HG02884 (cell line): ENCODE results near the gene NVL.

ENCODE experiments used
- ATAC-seq: cut with Tn5 transposase; IDR thresholded peaks from one replicate; pipeline ENCODE4 v1.9.1; 2021; ENCODE audit warnings: mild to moderate bottlenecking, moderate library complexity; ENCODE audit not compliant: unreplicated experiment

The NVL gene

GRCh38 chr1:224289396-224289795 lies 40.6 kb downstream of the NVL start:
- ATAC-seq = no peak

- no peak for ATAC-seq
Measured at GRCh38 chr1:224287714-224288113, 42.3 kb downstream of the NVL start.

GRCh38 chr1:224282140-224282539 lies 47.8 kb downstream of the NVL start:
- no peak for ATAC-seq

- no peak for ATAC-seq
Measured at GRCh38 chr1:224276771-224277487, 53.0 kb downstream of the NVL start.

GRCh38 chr1:224274970-224275626 lies 54.9 kb downstream of the NVL start:
- no peak for ATAC-seq

GRCh38 chr1:224273641-224274040 lies 56.3 kb downstream of the NVL start:
- ATAC-seq = no peak

- ATAC-seq = no peak
Measured at GRCh38 chr1:224271106-224271505, 58.9 kb downstream of the NVL start.

GRCh38 chr1:224267925-224268324 lies 62.0 kb downstream of the NVL start:
- ATAC-seq = no peak

- no peak for ATAC-seq
Measured at GRCh38 chr1:224266915-224267856, 62.8 kb downstream of the NVL start.

GRCh38 chr1:224266105-224266914 lies 63.7 kb downstream of the NVL start:
- no peak for ATAC-seq

GRCh38 chr1:224264321-224264720 lies 65.7 kb downstream of the NVL start:
- no peak for ATAC-seq

GRCh38 chr1:224262373-224263054 lies 67.5 kb downstream of the NVL start:
- ATAC-seq = no peak

- ATAC-seq = no peak
Measured at GRCh38 chr1:224259986-224260385, 70.0 kb downstream of the NVL start.

- ATAC-seq = no peak
Measured at GRCh38 chr1:224258351-224258750, 71.6 kb downstream of the NVL start.

GRCh38 chr1:224256640-224257039 lies 73.3 kb downstream of the NVL start:
- no peak for ATAC-seq

GRCh38 chr1:224253721-224254120 lies 76.3 kb downstream of the NVL start:
- ATAC-seq = no peak

GRCh38 chr1:224252479-224252878 lies 77.5 kb downstream of the NVL start:
- no peak for ATAC-seq

- no peak for ATAC-seq
Measured at GRCh38 chr1:224251741-224252146, 78.2 kb downstream of the NVL start.

- peak; percentile 65 for ATAC-seq
Measured at GRCh38 chr1:224245188-224245587, 84.8 kb downstream of the NVL start.

- no peak for ATAC-seq
Measured at GRCh38 chr1:224238756-224239155, 91.2 kb downstream of the NVL start.
